AG08396 (cell line): Measurements from ENCODE around the gene HOXA5.
A peak's percentile ranks its signal among the peaks of the same experiment; 100 is the strongest.

Experiments used
- DNase-seq: peaks from one replicate; pipeline ENCODE4 v3.0.0; 2012; ENCODE audit warnings: low spot score, mixed read lengths

Gene HOXA5

DNA sequence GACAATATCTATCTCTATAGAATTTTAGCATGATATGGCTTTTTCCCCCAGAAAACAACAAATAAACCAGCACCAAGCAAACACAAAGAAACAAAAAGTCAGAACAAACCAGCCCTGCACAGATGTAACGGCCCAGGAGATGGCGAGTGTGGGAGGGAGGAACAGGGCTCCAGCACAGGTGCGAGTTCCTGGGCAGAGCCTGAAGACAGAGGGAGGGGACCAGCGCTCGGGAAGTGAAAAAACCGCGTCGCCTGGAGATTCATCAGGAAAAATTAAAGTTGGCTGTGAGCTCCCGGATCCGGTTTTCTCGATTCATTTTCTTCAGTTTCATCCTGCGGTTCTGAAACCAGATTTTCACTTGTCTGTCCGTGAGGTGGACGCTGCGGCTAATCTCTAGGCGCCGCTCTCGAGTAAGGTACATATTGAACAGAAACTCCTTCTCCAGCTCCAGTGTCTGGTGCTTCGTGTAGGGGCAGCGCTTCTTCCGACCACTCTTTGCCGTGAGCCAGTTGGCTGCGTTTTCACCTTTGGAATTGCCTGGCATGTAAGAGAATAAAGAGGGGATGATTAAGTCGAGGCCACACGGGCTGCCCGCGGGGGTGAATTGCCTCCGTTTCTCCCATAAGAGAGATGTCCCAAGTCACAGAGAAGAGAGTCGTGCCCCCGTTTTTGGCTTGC is 28.3 kb upstream of the HOXA5 start:
- no peak for DNase-seq

DNA sequence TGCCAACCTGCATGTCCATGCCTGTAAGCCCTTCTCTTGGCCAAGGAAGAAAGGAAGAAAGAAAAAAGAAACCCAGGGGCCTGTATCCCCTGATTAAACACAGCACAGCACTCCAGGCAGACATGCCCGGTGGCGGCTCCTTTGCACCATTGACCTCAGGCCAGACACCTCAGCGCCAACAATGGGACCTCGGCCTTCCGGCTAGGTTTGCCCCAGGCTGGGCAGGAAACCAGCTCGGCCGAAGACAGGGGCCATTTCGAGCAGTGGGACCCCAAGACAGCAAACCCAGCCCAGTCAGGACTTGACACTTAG is 27.8 kb upstream of the HOXA5 start:
- no peak for DNase-seq

DNA sequence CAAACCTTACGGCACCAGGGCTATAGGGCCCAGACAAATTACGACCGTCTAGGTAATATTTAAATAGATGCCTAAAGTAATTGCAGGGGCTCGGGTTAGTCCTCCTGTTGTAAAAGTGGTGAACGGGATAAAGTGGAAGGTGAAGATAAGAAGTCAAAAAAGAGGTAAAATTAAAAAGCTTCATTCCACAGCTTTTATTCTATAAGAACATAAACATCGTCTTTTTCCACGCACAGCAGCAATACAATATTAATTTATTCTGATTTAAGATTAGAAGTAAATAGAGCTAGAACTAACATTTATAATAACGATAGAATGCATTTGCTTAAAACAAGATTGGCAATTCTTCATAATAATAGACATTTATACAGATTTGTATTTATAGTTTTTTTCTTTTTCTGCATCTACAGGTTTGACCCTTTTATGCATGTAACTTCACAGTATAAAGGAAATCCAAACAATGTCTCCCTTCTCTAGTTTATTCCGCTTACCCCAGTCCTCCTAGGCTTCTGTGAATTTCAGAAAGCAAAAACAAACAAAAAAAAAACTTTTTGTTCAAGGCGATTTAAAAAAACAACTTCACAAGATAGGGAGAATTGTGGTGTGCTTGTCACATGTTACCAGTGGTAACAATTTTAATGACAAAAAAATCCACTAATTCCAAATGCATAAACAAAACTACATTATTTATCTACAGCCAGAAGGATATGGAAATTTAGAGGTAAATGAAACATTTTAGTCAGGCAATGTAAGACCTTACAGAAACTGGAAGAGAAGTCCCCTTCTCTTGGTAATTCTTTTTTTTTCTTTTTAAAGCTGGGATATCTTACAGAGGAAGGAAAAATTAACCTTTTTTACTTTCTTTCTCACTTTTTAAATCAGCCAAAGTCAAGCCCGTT is 27.2 kb upstream of the HOXA5 start:
- no peak for DNase-seq

- DNase-seq = no peak
Measured at GRCh38 chr7:27169658-27170425, 26.4 kb upstream of the HOXA5 start.

- DNase-seq = no peak
Measured at GRCh38 chr7:27168265-27168947, 24.9 kb upstream of the HOXA5 start.

DNA sequence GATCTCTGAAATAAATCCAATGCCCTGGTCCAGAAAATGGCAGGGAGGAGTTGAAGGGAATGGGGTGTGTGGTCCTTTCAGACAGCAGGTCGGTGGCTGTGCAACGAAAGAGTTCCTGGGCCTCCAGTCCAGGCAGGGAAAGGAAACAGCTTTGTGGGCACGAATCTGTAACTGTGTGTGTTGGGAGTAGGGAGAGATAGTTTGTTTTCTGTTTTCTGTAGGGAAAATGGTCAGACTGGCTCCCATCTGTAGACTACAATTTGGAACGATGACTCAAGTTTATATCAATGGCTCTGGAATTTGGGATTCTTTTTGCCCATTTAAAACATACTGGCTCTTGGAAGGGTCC is 24.4 kb upstream of the HOXA5 start:
- no peak for DNase-seq

DNA sequence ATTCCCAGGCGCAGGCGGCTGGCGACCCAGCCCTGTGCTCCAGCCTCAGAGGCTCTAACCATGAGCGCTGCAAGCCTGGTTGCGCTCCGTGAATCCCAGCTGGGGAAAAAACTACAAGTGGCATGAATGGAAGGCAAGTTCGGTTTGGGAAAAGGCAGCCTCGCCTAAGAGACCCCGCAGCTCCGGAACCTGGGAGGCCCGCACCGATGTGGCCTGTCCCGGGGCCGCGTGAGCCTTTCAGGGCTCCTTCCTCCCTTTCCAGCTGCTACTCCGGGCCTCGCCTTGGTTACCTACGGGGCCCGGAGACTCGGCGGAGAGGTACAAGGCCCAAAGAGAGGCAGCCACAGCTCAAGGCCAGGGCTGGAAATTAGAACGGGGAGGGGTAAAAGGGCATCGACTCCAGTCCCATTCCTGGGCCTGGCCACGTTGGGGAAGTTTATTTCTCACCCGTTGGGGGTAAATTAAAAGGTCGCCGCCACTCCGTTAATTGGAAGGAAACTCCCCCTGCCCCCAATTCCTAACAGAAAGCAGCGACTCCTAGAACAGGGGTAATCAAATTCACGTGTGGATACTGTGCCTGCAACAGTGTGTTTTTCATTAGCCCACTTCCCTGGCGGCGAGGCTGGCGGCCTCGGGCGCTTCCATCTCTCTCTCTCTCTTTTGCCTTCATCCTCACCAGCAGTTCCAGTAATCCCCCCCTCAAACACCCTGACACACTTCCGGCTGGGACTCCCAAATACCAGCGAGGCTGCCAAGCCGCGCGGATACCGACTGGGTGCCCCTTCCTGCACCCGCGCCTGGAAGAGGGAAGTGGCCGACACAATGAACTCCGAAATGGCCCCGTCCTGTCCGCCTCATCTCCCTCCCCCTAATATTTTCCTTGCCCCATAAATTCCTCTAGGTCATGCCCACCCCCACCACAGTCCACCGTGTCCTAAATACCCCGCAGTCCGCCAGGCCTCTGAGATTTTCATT is 23.3 kb upstream of the HOXA5 start:
- DNase-seq = no peak

DNA sequence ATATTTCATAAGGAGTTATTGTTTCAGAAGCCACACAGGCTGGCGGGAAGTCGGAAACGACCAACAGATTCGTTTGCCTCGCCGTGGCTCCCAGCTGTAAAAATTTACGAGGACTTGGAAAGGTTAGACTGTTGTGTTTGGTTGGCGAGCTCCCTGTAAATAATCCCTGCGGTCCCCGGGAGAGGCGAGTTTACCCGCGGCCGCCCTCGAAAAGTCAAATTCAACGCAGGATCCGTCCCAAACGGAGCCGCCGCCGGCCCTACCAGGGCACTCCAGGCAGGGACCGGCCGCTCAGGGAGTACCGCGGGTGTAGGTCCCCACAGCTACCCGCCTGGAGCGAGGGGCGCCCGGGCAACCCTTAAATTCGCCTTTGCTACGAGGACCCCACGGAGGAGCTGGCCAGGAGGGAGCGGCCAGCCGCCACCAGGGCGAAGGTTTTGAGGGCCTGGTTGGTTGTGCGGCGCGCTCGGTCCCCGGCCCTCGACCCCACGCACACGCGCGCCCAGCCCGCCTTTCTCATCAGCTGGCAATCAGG is 22.6 kb upstream of the HOXA5 start:
- DNase-seq = no peak

DNA sequence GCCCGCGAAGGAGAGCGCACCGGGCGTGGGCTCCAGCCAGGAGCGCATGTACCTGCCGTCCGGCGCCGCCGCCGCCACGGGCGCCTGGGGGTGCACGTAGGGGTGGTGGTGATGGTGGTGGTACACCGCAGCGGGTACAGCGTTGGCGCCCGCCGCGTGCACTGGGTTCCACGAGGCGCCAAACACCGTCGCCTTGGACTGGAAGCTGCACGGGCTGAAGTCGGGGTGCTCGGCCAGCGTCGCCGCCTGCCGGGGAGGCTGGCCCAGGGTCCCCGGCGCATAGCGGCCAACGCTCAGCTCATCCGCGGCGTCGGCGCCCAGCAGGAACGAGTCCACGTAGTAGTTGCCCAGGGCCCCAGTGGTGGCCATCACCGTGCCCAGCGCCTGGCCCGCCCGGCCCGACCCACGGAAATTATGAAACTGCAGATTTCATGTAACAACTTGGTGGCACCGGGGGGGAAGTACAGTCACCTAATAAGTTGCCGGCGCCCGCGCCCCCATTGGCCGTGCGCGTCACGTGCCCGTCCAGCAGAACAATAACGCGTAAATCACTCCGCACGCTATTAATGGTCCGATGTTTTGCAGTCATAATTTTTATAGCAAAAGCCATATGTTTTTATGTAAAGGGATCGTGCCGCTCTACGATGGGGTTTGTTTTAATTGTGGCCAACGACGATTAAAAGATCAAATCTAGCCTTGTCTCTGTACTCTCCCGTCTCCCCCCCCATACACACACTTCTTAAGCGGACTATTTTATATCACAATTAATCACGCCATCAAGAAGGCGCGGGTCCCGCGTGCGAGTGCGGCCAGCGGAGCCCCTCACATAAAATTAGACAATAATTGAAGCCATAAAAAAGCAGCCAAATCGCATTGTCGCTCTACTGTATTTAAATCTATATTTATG is 21.9 kb upstream of the HOXA5 start, which contains the start of gene HOXA9:
Gene HOXA9, minus strand, starts transcription at position 449 of the 907 bp plus-strand sequence. Its CDS starts 80 bp downstream, at position 369.
- DNase-seq = no peak

GRCh38 chr7:27164367-27165088 is 21.0 kb upstream of the HOXA5 start:
- no peak for DNase-seq

- no peak for DNase-seq
Measured at GRCh38 chr7:27164045-27164366, 20.5 kb upstream of the HOXA5 start.

DNA sequence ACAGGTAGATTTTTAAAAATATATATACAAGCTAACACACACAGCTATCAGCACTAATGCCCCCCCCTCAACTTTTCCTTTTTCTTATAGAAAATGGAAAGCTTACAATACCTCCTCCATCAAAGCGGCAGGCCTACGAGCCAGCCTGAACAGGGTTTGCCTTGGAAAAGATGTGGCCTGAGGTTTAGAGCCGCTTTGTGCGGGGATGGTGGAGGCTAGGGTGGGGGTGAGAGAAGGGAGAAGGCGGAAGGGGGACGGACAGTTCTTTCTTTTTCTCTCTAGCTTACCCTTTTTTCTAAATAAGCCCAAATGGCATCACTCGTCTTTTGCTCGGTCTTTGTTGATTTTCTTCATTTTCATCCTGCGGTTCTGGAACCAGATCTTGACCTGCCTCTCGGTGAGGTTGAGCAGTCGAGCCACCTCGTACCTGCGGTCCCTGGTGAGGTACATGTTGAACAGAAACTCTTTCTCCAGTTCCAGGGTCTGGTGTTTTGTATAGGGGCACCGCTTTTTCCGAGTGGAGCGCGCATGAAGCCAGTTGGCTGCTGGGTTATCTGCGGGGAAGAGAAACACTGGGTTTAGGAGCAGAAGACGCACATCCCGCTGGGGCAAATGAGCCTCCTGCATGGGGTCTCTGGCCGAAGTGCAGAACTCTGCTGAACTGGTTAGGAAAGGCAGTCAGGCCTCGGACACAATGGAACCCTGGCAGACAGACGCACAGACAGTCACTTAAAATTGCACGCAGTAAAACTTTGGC is 20.0 kb upstream of the HOXA5 start:
- DNase-seq = no peak

GRCh38 chr7:27162561-27163287 is 19.2 kb upstream of the HOXA5 start:
- no peak for DNase-seq

GRCh38 chr7:27161721-27162560 is 18.5 kb upstream of the HOXA5 start:
- no peak for DNase-seq

GRCh38 chr7:27161214-27161720 is 17.8 kb upstream of the HOXA5 start:
- DNase-seq = no peak

GRCh38 chr7:27160546-27161213 is 17.2 kb upstream of the HOXA5 start:
- DNase-seq = peak; percentile 92
